HG02970 (cell line): ENCODE results near the gene MCTP1.
"Not testable (repeated sequence)": the region's sequence is repeated elsewhere in the genome, so short reads cannot be mapped to it uniquely, and the experiment has no call there.

Experiments
- ATAC-seq: cut with Tn5 transposase; IDR thresholded peaks from one replicate; pipeline ENCODE4 v1.9.1; 2021; ENCODE audit warnings: mild to moderate bottlenecking, moderate library complexity, moderate number of reproducible peaks; ENCODE audit not compliant: unreplicated experiment, low FRiP score

The MCTP1 gene

GRCh38 chr5:94993491-94993890 lies 291.4 kb downstream of the MCTP1 start:
- no peak for ATAC-seq

- no peak for ATAC-seq
These were observed 292.6 kb downstream of the MCTP1 start for GRCh38 chr5:94992325-94992724.

GRCh38 chr5:94983861-94984535 lies 300.9 kb downstream of the MCTP1 start:
- ATAC-seq, result no peak

- ATAC-seq, result no peak
These were observed 307.5 kb downstream of the MCTP1 start for GRCh38 chr5:94977437-94977836.

- ATAC-seq, result no peak
These were observed 308.0 kb downstream of the MCTP1 start for GRCh38 chr5:94976853-94977252.

GRCh38 chr5:94972268-94972667 lies 312.6 kb downstream of the MCTP1 start:
- no peak for ATAC-seq

- no peak for ATAC-seq
These were observed 315.7 kb downstream of the MCTP1 start for GRCh38 chr5:94969174-94969573.

- no peak for ATAC-seq
These were observed 316.3 kb downstream of the MCTP1 start for GRCh38 chr5:94968507-94969095.

- no peak for ATAC-seq
These were observed 317.4 kb downstream of the MCTP1 start for GRCh38 chr5:94967525-94967924.

GRCh38 chr5:94959279-94959678 lies 325.6 kb downstream of the MCTP1 start:
- not testable (repeated sequence) for ATAC-seq

- no peak for ATAC-seq
These were observed 339.2 kb downstream of the MCTP1 start for GRCh38 chr5:94945656-94946055.

- no peak for ATAC-seq
These were observed 340.7 kb downstream of the MCTP1 start for GRCh38 chr5:94944160-94944559.

GRCh38 chr5:94941122-94941755 lies 343.7 kb downstream of the MCTP1 start:
- no peak for ATAC-seq

- no peak for ATAC-seq
These were observed 352.6 kb downstream of the MCTP1 start for GRCh38 chr5:94932259-94932658.

GRCh38 chr5:94928891-94929290 lies 356.0 kb downstream of the MCTP1 start:
- no peak for ATAC-seq

- no peak for ATAC-seq
These were observed 364.3 kb downstream of the MCTP1 start for GRCh38 chr5:94920570-94920969.

GRCh38 chr5:94916619-94917018 lies 368.3 kb downstream of the MCTP1 start:
- ATAC-seq, result no peak

- no peak for ATAC-seq
These were observed 373.6 kb downstream of the MCTP1 start for GRCh38 chr5:94911276-94911675.

- ATAC-seq, result no peak
These were observed 374.2 kb downstream of the MCTP1 start for GRCh38 chr5:94910721-94911120.

GRCh38 chr5:94908889-94909480 lies 375.9 kb downstream of the MCTP1 start:
- ATAC-seq, result no peak

- ATAC-seq, result no peak
These were observed 378.1 kb downstream of the MCTP1 start for GRCh38 chr5:94906750-94907149.

GRCh38 chr5:94903726-94904125 lies 381.2 kb downstream of the MCTP1 start:
- ATAC-seq, result no peak
